Muscle of back (tissue), 11 donors: Measurements from ENCODE around the gene TPPP. TPM values are rescaled to one million over a fixed set of nuclear protein-coding genes. Genes with fewer than 3 reads are reported as not detected.
"Not testable (repeated sequence)": the region's sequence is repeated elsewhere in the genome, so short reads cannot be mapped to it uniquely, and the experiment has no call there.

Experiments used
- DNase-seq, 3 donors: peaks; one replicate each; pipeline versions ENCODE4 v3.0.0 to v3.0.0-alpha.2; 2013
- polyA plus RNA-seq, 10 donors: library from polyadenylated mRNA; unstranded; fragments of 120-200 nt; gene quantifications; one replicate each; pipeline ENCODE4 v1.2.1, GENCODE V29; 2013; ENCODE audit not compliant: insufficient read length in 10 of 10

TPPP gene
- polyA plus RNA-seq, 10 donors, result 4.0 to 12.3 (median 8.0) TPM

- not testable (repeated sequence) for DNase-seq
Measured at GRCh38 chr5:695475-695874, 2.3 kb upstream of the TPPP start.

- not testable (repeated sequence) for DNase-seq
Measured at GRCh38 chr5:694042-694431, 885 bp upstream of the TPPP start.

- DNase-seq, result not testable (repeated sequence)
Measured at GRCh38 chr5:692529-693041, 567 bp downstream of the TPPP start.

- DNase-seq, result no peak
Measured at GRCh38 chr5:691817-692528, 1.2 kb downstream of the TPPP start.

GRCh38 chr5:691049-691448 lies 2.1 kb downstream of the TPPP start:
- not testable (repeated sequence) for DNase-seq

- not testable (repeated sequence) for DNase-seq
Measured at GRCh38 chr5:690293-690692, 2.9 kb downstream of the TPPP start.

GRCh38 chr5:688348-689010 lies 4.7 kb downstream of the TPPP start:
- DNase-seq, result not testable (repeated sequence)

- not testable (repeated sequence) for DNase-seq
Measured at GRCh38 chr5:686936-687335, 6.2 kb downstream of the TPPP start.

GRCh38 chr5:686172-686523 lies 7.0 kb downstream of the TPPP start:
- not testable (repeated sequence) for DNase-seq

GRCh38 chr5:685262-686171 lies 7.6 kb downstream of the TPPP start:
- DNase-seq, result no peak

GRCh38 chr5:684751-685216 lies 8.4 kb downstream of the TPPP start:
- DNase-seq, result no peak

GRCh38 chr5:683551-684481 lies 9.3 kb downstream of the TPPP start:
- no peak for DNase-seq

GRCh38 chr5:682651-683358 lies 10.3 kb downstream of the TPPP start:
- not testable (repeated sequence) for DNase-seq

GRCh38 chr5:682216-682615 lies 10.9 kb downstream of the TPPP start:
- DNase-seq, result not testable (repeated sequence)

GRCh38 chr5:681317-682191 lies 11.6 kb downstream of the TPPP start:
- DNase-seq, result not testable (repeated sequence)

- not testable (repeated sequence) for DNase-seq
Measured at GRCh38 chr5:680836-681235, 12.3 kb downstream of the TPPP start.

GRCh38 chr5:680118-680795 lies 12.9 kb downstream of the TPPP start:
- not testable (repeated sequence) for DNase-seq

GRCh38 chr5:679166-679895 lies 13.8 kb downstream of the TPPP start:
- DNase-seq, result not testable (repeated sequence)
